ENCODE data around the gene DLGAP3.

The DLGAP3 gene

DNA sequence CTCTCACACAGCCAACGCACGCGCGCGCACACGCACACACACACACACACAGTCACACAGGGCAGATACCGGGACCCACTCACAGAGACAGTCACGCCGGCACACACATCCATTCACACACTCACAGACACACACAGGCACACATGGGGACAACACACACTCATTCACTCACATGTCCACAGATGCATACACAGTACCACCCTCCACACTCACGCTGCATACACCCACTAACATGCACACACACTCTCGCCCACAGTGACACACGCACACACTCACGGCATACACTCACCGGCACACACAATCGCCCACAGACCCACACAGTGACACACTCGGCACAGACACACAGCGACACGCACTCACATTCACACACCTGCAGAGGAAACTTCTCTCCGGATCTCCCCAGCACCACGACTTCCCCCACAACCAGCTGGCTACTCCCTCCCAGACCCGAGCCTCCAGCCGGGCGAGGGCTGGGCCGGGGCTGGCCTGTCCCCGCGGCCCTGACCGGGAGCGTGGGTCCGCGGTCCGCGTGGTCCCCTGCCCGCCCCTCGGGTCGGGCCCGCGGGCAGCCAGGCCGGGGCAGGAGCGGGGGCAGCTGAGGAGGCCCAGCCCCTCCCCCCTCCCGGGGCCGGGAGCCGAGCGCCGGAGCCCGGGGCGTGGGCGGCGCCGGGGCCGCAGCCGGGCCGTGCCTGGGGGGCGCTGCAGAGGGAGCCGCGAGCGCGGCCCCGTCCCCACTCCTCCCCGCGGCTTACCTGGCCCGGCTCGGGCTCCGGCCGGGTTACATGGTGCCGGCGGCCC, 552 bp downstream of the DLGAP3 start:
- ATAC-seq (ENCODE audit: insufficient read depth, low read depth) (no peak), DNase-seq (no peak)
- H2AFZ ChIP-seq (ENCODE audit: low read depth, low read length) = no peak overlapping the region
- no peak overlapping the region for H3K9ac ChIP-seq (ENCODE audit: low read depth, low read length)
- H3K36me3 ChIP-seq (ENCODE audit: insufficient read depth, low read length) = no peaks in the 10 kb centered on the region
- peaks cover 8% of the 10 kb centered on the region for H4K20me1 ChIP-seq (ENCODE audit: insufficient read depth, low read length)
- H3K79me2 ChIP-seq (ENCODE audit: insufficient read depth, low read length) = no peaks in the 10 kb centered on the region
- no peak for TF ChIP-seq EZH2 (IDR thresholded peaks at IDR 0.05; ENCODE audit: borderline replicate concordance, low read depth, low read length, severe bottlenecking)
- TF ChIP-seq, protein P1, sequence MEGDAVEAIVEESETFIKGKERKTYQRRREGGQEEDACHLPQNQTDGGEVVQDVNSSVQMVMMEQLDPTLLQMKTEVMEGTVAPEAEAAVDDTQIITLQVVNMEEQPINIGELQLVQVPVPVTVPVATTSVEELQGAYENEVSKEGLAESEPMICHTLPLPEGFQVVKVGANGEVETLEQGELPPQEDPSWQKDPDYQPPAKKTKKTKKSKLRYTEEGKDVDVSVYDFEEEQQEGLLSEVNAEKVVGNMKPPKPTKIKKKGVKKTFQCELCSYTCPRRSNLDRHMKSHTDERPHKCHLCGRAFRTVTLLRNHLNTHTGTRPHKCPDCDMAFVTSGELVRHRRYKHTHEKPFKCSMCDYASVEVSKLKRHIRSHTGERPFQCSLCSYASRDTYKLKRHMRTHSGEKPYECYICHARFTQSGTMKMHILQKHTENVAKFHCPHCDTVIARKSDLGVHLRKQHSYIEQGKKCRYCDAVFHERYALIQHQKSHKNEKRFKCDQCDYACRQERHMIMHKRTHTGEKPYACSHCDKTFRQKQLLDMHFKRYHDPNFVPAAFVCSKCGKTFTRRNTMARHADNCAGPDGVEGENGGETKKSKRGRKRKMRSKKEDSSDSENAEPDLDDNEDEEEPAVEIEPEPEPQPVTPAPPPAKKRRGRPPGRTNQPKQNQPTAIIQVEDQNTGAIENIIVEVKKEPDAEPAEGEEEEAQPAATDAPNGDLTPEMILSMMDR (IDR thresholded peaks at IDR 0.05; ENCODE audit: borderline replicate concordance, extremely low read depth, low read length, poor library complexity, severe bottlenecking) = no peak
- no peaks in the 10 kb centered on the region for H3K4me1 ChIP-seq (ENCODE audit: insufficient read depth, low read length)
- H3K9me3 ChIP-seq (ENCODE audit: insufficient read depth, low read length, severe bottlenecking) = no peaks in the 10 kb centered on the region
- H3K4me2 ChIP-seq (ENCODE audit: insufficient read depth, low read length) = no peak overlapping the region
- no peak overlapping the region for H3K4me3 ChIP-seq (ENCODE audit: low read depth in 1 of 2, low read length in 2 of 2)
- H3K27ac ChIP-seq (ENCODE audit: low read length) = no peak overlapping the region
- no peaks in the 10 kb centered on the region for H3K27me3 ChIP-seq (ENCODE audit: insufficient read depth, low read length, poor library complexity)

- ATAC-seq (ENCODE audit: insufficient read depth, low read depth) (no peak), DNase-seq (no peak)
- Histone ChIP-seq H3K4me3 (ENCODE audit: low read depth in 1 of 2, low read length in 2 of 2) (no peak overlapping the region), H3K36me3 (ENCODE audit: insufficient read depth, low read length) (no peaks in the 10 kb centered on the region), H3K4me1 (ENCODE audit: insufficient read depth, low read length) (no peaks in the 10 kb centered on the region), H2AFZ (ENCODE audit: low read depth, low read length) (no peak overlapping the region), H3K4me2 (ENCODE audit: insufficient read depth, low read length) (no peak overlapping the region), H3K9ac (ENCODE audit: low read depth, low read length) (no peak overlapping the region), H3K27me3 (ENCODE audit: insufficient read depth, low read length, poor library complexity) (no peaks in the 10 kb centered on the region), H3K9me3 (ENCODE audit: insufficient read depth, low read length, severe bottlenecking) (no peaks in the 10 kb centered on the region), H4K20me1 (ENCODE audit: insufficient read depth, low read length) (peaks cover 9% of the 10 kb centered on the region), H3K79me2 (ENCODE audit: insufficient read depth, low read length) (no peaks in the 10 kb centered on the region), H3K27ac (ENCODE audit: low read length) (no peak overlapping the region)
- TF ChIP-seq EZH2 (IDR thresholded peaks at IDR 0.05; ENCODE audit: borderline replicate concordance, low read depth, low read length, severe bottlenecking) = no peak
- TF ChIP-seq, protein P1 (IDR thresholded peaks at IDR 0.05; ENCODE audit: borderline replicate concordance, extremely low read depth, low read length, poor library complexity, severe bottlenecking) = no peak
Measured at GRCh38 chr1:34928066-34928696, 1.3 kb downstream of the DLGAP3 start.

GRCh38 chr1:34927316-34927715, 2.1 kb downstream of the DLGAP3 start:
- DNase-seq (no peak), ATAC-seq (ENCODE audit: insufficient read depth, low read depth) (no peak)
- H3K4me1 ChIP-seq (ENCODE audit: insufficient read depth, low read length) = no peaks in the 10 kb centered on the region
- H3K79me2 ChIP-seq (ENCODE audit: insufficient read depth, low read length) = no peaks in the 10 kb centered on the region
- no peak overlapping the region for H3K9ac ChIP-seq (ENCODE audit: low read depth, low read length)
- H3K36me3 ChIP-seq (ENCODE audit: insufficient read depth, low read length) = no peaks in the 10 kb centered on the region
- peaks cover 9% of the 10 kb centered on the region; the same call in 1 of the 2 replicates for H4K20me1 ChIP-seq (ENCODE audit: insufficient read depth, low read length)
- no peak overlapping the region for H3K4me3 ChIP-seq (ENCODE audit: low read depth in 1 of 2, low read length in 2 of 2)
- H2AFZ ChIP-seq (ENCODE audit: low read depth, low read length) = no peak overlapping the region
- no peaks in the 10 kb centered on the region for H3K9me3 ChIP-seq (ENCODE audit: insufficient read depth, low read length, severe bottlenecking)
- no peaks in the 10 kb centered on the region for H3K27me3 ChIP-seq (ENCODE audit: insufficient read depth, low read length, poor library complexity)
- TF ChIP-seq, protein P1 (IDR thresholded peaks at IDR 0.05; ENCODE audit: borderline replicate concordance, extremely low read depth, low read length, poor library complexity, severe bottlenecking) = no peak
- TF ChIP-seq EZH2 (IDR thresholded peaks at IDR 0.05; ENCODE audit: borderline replicate concordance, low read depth, low read length, severe bottlenecking) = no peak
- no peak overlapping the region for H3K4me2 ChIP-seq (ENCODE audit: insufficient read depth, low read length)
- H3K27ac ChIP-seq (ENCODE audit: low read length) = no peak overlapping the region
